Prostate gland (tissue), 2 donors: Measurements from ENCODE around the gene CCDC195. TPM values are rescaled to one million over a fixed set of nuclear protein-coding genes. Genes with fewer than 3 reads are reported as not detected.

Experiments
- DNase-seq: peaks from one replicate; pipeline ENCODE4 v3.0.0-alpha.2; 2019; ENCODE audit warnings: low spot score
- H3K27ac ChIP-seq, 2 donors: fragments of 200-600 bp; sonication (generic); 2 replicates each; pipeline ENCODE4 v1.5.1; 2017 to 2019
- H3K27me3 ChIP-seq: fragments of 200-600 bp; sonication (generic); replicated peaks from 2 replicates; pipeline ENCODE4 v1.5.1; 2019; ENCODE audit not compliant: insufficient read depth
- H3K36me3 ChIP-seq, 2 donors: fragments of 200-600 bp; sonication (generic); 1 replicate in 1 of 2; 2 replicates in 1 of 2; pipeline versions ENCODE4 v1.5.1 to v1.8.1; 2017 to 2019
- H3K4me1 ChIP-seq: fragments of 200-600 bp; sonication (generic); replicated peaks from 2 replicates; pipeline ENCODE4 v1.5.1; 2019
- H3K4me3 ChIP-seq, 2 donors: fragments of 200-600 bp; sonication (generic); 2 replicates each; pipeline ENCODE4 v1.5.1; 2017 to 2019
- H3K9me3 ChIP-seq: fragments of 200-600 bp; sonication (generic); 2 replicates; pipeline ENCODE4 v1.5.1; 2017
- POLR2A ChIP-seq: fragments of 450-650 bp; IDR thresholded peaks from one replicate; pipeline ENCODE4 v1.6.1; 2016; ENCODE audit warnings: antibody characterized with exemption, mild to moderate bottlenecking
- POLR2AphosphoS5 ChIP-seq: sonication (generic); formaldehyde crosslinking; IDR thresholded peaks from one replicate; pipeline ENCODE4 v1.6.1; 2017; ENCODE audit warnings: antibody characterized with exemption
- WGBS: methylation state at CpG from one replicate; pipeline ENCODE4 v1.1.5; 2018; 5-methylcytosine and 5-hydroxymethylcytosine counted together
- intact Hi-C: fragments of 100-400 bp; cut with DNase I; formaldehyde crosslinking; loops from one replicate; pipeline ENCODE4 v1.14.2; 2022
- total RNA-seq, 2 donors: library from RNA; depleted of rRNA; stranded (reverse); fragments of >200 nt; gene quantifications; one replicate each; pipeline ENCODE4 v1.1.0, GENCODE V29; 2016
- TF ChIP-seq, protein P1 (sequence below), 4 experiments: fragments of 200-600 bp in 2 of 4; fragments of 450-650 bp in 2 of 4; sonication (generic) in 2 of 4; IDR thresholded peaks; 1 replicate in 3 of 4; 2 replicates in 1 of 4; pipeline ENCODE4 v1.5.1; 2016 to 2019; ENCODE audit warnings: antibody characterized with exemption in 4 of 4, mild to moderate bottlenecking in 2 of 4, moderate library complexity in 2 of 4

CCDC195 gene
- total RNA-seq, 2 donors from 2014 or later = not detected

DNA sequence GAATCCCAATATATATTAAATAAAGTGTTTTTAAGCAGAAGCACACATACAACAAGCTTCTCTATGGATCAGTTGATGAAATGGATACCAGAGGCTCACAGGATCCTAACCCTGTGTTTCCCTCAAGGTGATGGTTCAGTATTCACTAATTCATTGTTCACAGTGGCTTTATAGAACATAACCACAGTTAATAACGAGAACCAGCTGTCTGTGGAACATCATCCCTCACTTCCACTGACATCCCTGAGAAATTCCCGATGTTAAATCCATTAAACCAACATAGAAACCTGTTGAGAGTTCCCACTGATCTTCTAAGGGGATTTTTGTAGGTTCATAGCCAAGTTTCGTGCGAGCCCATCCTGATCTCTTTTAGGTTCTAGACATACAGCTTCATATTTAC, 29.0 kb downstream of the CCDC195 start:
- DNase-seq = no peak
- Histone ChIP-seq H3K9me3 (no peaks in the 10 kb centered on the region), H3K27ac (no peak overlapping the region), H3K4me1 (no peaks in the 10 kb centered on the region), H3K27me3 (no peaks in the 10 kb centered on the region), H3K4me3 (no peak overlapping the region), H3K36me3 (no peaks in the 10 kb centered on the region)
- 77% methylated on average over 4 of the region's 4 CpGs for WGBS
- TF ChIP-seq, protein P1, sequence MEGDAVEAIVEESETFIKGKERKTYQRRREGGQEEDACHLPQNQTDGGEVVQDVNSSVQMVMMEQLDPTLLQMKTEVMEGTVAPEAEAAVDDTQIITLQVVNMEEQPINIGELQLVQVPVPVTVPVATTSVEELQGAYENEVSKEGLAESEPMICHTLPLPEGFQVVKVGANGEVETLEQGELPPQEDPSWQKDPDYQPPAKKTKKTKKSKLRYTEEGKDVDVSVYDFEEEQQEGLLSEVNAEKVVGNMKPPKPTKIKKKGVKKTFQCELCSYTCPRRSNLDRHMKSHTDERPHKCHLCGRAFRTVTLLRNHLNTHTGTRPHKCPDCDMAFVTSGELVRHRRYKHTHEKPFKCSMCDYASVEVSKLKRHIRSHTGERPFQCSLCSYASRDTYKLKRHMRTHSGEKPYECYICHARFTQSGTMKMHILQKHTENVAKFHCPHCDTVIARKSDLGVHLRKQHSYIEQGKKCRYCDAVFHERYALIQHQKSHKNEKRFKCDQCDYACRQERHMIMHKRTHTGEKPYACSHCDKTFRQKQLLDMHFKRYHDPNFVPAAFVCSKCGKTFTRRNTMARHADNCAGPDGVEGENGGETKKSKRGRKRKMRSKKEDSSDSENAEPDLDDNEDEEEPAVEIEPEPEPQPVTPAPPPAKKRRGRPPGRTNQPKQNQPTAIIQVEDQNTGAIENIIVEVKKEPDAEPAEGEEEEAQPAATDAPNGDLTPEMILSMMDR (IDR thresholded peaks at IDR 0.05) = no peak
- TF ChIP-seq POLR2AphosphoS5 (no peak), POLR2A (no peak)
- intact Hi-C loops = no loop called here

DNA sequence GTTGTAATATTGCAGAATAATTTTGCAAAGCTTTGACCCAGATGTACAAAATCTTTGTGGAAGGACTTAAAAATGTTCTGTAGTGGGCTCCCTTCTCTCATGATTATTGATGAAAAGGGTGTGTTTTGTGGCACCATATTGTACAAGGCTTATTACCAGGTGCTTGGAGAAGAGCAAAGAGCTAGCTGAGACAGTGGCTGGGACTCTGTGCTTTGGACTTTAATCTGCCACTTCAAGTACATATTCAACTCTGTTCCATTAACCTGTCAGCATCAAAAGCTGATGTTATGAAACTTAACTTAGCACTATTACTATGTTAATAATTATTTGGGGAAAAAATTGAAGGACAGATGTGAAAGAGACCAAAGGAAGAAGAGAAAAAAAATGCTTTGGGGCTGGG, 31.0 kb downstream of the CCDC195 start:
- no peaks in the 10 kb centered on the region for H3K36me3 ChIP-seq
- H3K27ac ChIP-seq = no peak overlapping the region
- no peaks in the 10 kb centered on the region for H3K9me3 ChIP-seq
- no peak for DNase-seq
- TF ChIP-seq, protein P1 (IDR thresholded peaks at IDR 0.05) = no peak
- TF ChIP-seq POLR2A (no peak), POLR2AphosphoS5 (no peak)
- intact Hi-C loops = no loop called here
- H3K4me1 ChIP-seq = no peaks in the 10 kb centered on the region
- no peak overlapping the region for H3K4me3 ChIP-seq
- no peaks in the 10 kb centered on the region for H3K27me3 ChIP-seq

DNA sequence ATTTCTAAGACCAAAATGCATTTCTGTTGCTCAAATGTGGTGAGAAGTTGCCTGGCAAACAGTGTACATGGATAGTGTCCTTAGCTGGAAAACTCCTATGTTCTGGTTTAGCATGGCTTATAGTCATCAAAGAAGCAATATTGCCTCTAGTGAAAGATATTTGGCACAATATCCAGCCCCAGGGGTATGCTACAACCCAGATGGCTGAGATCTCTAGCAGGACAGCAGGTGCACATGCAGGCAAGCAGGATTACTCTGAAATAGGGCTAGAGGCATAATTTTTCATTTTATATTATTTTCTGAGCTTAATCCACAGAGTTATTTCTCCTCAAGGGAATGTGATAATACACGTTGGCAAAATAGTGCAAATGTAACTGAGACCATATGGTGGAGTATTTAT, 34.0 kb downstream of the CCDC195 start:
- whole genome bisulfite sequencing = 38% methylated on average over 1 of the region's 1 CpG
- TF ChIP-seq POLR2AphosphoS5 = no peak
- TF ChIP-seq, protein P1 (IDR thresholded peaks at IDR 0.05) = no peak
- no peak for TF ChIP-seq POLR2A
- Histone ChIP-seq H3K9me3 (no peaks in the 10 kb centered on the region), H3K36me3 (no peaks in the 10 kb centered on the region), H3K4me3 (no peak overlapping the region), H3K4me1 (no peaks in the 10 kb centered on the region), H3K27me3 (no peaks in the 10 kb centered on the region), H3K27ac (no peak overlapping the region)
- no peak for DNase-seq
- intact Hi-C loops = no loop called here

DNA sequence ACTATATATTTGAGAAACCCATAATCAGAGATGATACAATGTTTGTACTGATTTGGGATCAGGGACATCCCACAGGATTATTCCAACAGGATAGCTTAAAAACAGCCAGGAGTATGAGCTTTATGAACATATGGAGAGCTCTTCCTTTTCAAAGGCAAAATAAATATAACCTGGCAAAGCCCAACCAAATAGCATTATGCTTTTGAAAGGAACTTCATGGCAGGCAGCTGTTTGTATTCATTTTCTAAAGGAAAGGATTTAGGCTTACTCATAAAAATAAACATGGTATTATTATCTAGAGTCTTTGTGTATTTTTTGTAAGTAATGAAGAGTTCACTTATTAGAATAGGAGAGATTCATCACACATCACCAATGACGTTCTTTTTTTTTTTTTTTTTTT, 44.4 kb downstream of the CCDC195 start:
- H3K27ac ChIP-seq = no peak overlapping the region
- peaks cover 2% of the 10 kb centered on the region for H3K27me3 ChIP-seq
- no peaks in the 10 kb centered on the region for H3K9me3 ChIP-seq
- H3K4me3 ChIP-seq = no peak overlapping the region
- intact Hi-C loops = no loop called here
- no peaks in the 10 kb centered on the region for H3K36me3 ChIP-seq
- WGBS = 28% methylated on average over 1 of the region's 1 CpG
- DNase-seq = no peak
- TF ChIP-seq POLR2AphosphoS5 = no peak
- no peak for TF ChIP-seq POLR2A
- TF ChIP-seq, protein P1 (IDR thresholded peaks at IDR 0.05) = no peak
- H3K4me1 ChIP-seq = no peaks in the 10 kb centered on the region

DNA sequence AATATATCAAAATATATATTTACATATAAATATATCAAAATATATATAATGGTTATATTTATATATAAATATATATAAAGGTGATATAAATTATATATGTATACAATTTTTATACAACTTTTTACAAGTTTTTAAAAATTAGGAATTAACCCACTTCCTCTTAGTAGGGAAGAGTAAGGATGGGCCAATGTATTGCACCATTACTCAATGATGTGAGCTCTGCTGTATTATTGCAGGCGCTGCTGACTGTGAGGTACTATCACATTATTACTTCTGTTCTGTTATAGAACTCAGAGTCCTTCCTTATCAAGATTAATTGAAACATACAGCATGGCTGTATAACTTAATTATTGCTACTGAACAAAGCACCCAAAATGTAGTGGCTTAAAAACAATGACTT, 46.0 kb downstream of the CCDC195 start:
- DNase-seq = no peak
- H3K36me3 ChIP-seq = no peaks in the 10 kb centered on the region
- intact Hi-C loops = no loop called here
- no peaks in the 10 kb centered on the region for H3K9me3 ChIP-seq
- H3K27me3 ChIP-seq = peaks cover 2% of the 10 kb centered on the region
- no peaks in the 10 kb centered on the region for H3K4me1 ChIP-seq
- WGBS = 100% methylated on average over 1 of the region's 1 CpG
- TF ChIP-seq POLR2AphosphoS5 (no peak), POLR2A (no peak)
- no peak overlapping the region for H3K27ac ChIP-seq
- no peak overlapping the region for H3K4me3 ChIP-seq
